Measurements from ENCODE around the gene PIK3R3.

GRCh38 chr1:46130121-46130520, 2.3 kb downstream of the PIK3R3 start:
- TF ChIP-seq POLR2AphosphoS5 (IDR thresholded peaks at IDR 0.05) (no peak), CTCF (IDR thresholded peaks at IDR 0.05) (no peak), POLR2A (IDR thresholded peaks at IDR 0.05) (no peak)

All from stomach (tissue), 4 donors.